Pancreas (tissue), 10 donors: ENCODE measurements around the gene GPI. TPM values are rescaled to one million over a fixed set of nuclear protein-coding genes. Genes with fewer than 3 reads are reported as not detected.

ENCODE experiments used
- ATAC-seq, 4 donors: fragments of 200-7000 bp; cut with Tn5 transposase; one replicate each; pipeline versions ENCODE4 v1.8.0 to v1.9.1; 2020; ENCODE audit warnings: mild to moderate bottlenecking in 4 of 4, moderate library complexity in 4 of 4
- DNase-seq, 6 donors: peaks; one replicate each; pipeline ENCODE4 v3.0.0-alpha.2; 2020
- FAIRE-seq: peaks from 2 replicates; lab custom pipeline; 2012; peaks lifted over from hg19 to GRCh38; lab: Jason Lieb, UNC
- H3K27ac ChIP-seq, 4 donors: fragments of 200-600 bp; sonication (generic); 1 replicate in 3 of 4; 2 replicates in 1 of 4; pipeline versions ENCODE4 v1.5.0 to v1.8.0; 2020
- H3K27me3 ChIP-seq, 4 donors: fragments of 200-600 bp; one replicate each; pipeline ENCODE4 v1.8.0; 2021
- H3K36me3 ChIP-seq, 3 donors: fragments of 200-600 bp; sonication (generic) in 1 of 3; one replicate each; pipeline versions ENCODE4 v1.5.0 to v1.8.0; 2020 to 2021
- H3K4me1 ChIP-seq, 3 donors: fragments of 200-600 bp; one replicate each; pipeline ENCODE4 v1.8.0; 2021
- H3K4me3 ChIP-seq, 4 donors: fragments of 200-600 bp; sonication (generic) in 2 of 4; one replicate each; pipeline versions ENCODE4 v1.5.0 to v1.8.0; 2020 to 2021
- H3K9me3 ChIP-seq, 4 donors: fragments of 200-600 bp; one replicate each; pipeline ENCODE4 v1.8.0; 2021
- CTCF ChIP-seq, 4 donors: fragments of 200-600 bp; sonication (generic) in 3 of 4; IDR thresholded peaks; one replicate each; pipeline versions ENCODE4 v1.5.0 to v1.8.0; 2021; ENCODE audit warnings: antibody characterized with exemption in 4 of 4
- WGBS, 2 donors: extraction: QIAGEN DNeasy Blood & Tissue Kit; methylation state at CpG; one replicate each; pipeline ENCODE4 v1.1.7; 2013; 5-methylcytosine and 5-hydroxymethylcytosine counted together
- intact Hi-C, 3 donors: fragments of 100-400 bp; cut with DNase I; formaldehyde crosslinking; loops; one replicate each; pipeline versions ENCODE4 v1.11.1 to v1.14.2; 2022
- polyA plus RNA-seq, 2 donors: library from polyadenylated mRNA; stranded (reverse); fragments of 200-250 nt; gene quantifications; one replicate each; pipeline ENCODE4 v1.2.3, GENCODE V29; 2013
- total RNA-seq, 6 donors: library from RNA; stranded (reverse); fragmentation: NEBNext Ultra II Directional in 4 of 6; extraction: Animal tissue kit (Norgen Biotek cat#: 25700) in 4 of 6; gene quantifications; one replicate each; pipeline versions ENCODE4 v1.2.1 to v1.2.4, GENCODE V29; 2021 to 2023
- donor health status: healthy with polysubstance abuse.
- donor health status: DM: no; HTN: no; CAD: no; lungs with moderate emphysema.
- donor health status: DM: no; HTN: no; CAD: no.
- donor health status: control.
- donor health status: control.
- donor health status: Bipolar disorder and iron deficiency.
- donor health status: DM: yes; HTN: yes; CAD: no.
- donor health status: DM: no; HTN: no; CAD: no.
- donor health status: DM: no; HTN: no; CAD: no.
- donor health status: DM: yes; HTN: yes; CAD: no.

GPI gene
- total and polyA plus RNA-seq, 8 donors: 50.5 to 119 (median 67.3) TPM

GRCh38 chr19:34359140-34359953, 5.6 kb upstream of the GPI start:
- no peaks in the 10 kb centered on the region for H3K36me3 ChIP-seq
- H3K4me1 ChIP-seq: peaks cover 0 to 11% (median 0%) of the 10 kb centered on the region in 3 donors
- DNase-seq (peak; percentile 96 to 99 (median 98)), ATAC-seq (peak; percentile 92 to 97 (median 95)), FAIRE-seq (no peak)
- WGBS, 2 donors: 2% methylated on average over 60 to 61 of the region's 61 CpGs
- intact Hi-C loops: no loop called here
- H3K27ac ChIP-seq: peak overlapping the region; percentile 58 to 80 (median 76)
- H3K9me3 ChIP-seq: no peaks in the 10 kb centered on the region
- H3K27me3 ChIP-seq: no peaks in the 10 kb centered on the region
- H3K4me3 ChIP-seq: peak overlapping the region; percentile 27 to 50 (median 36)
- TF ChIP-seq CTCF (IDR thresholded peaks at IDR 0.05): peak; percentile 9 to 28 (median 11)

GRCh38 chr19:34359954-34360315, 5.1 kb upstream of the GPI start:
- Histone ChIP-seq H3K4me1 (peaks cover 0 to 11% (median 0%) of the 10 kb centered on the region in 3 donors), H3K27ac (peak overlapping the region; percentile 58 to 80 (median 76)), H3K4me3 (peak overlapping the region; percentile 27 to 50 (median 36)), H3K27me3 (no peaks in the 10 kb centered on the region), H3K36me3 (no peaks in the 10 kb centered on the region), H3K9me3 (no peaks in the 10 kb centered on the region)
- 67 to 74% methylated on average over 7 of the region's 7 CpGs for WGBS, 2 donors
- no peak for FAIRE-seq
- ATAC-seq: peak in 1 of 4 donors; percentile 1
- DNase-seq: peak in 2 of 6 donors; percentile 26 to 35
- intact Hi-C loops: no loop called here
- no peak for TF ChIP-seq CTCF (IDR thresholded peaks at IDR 0.05)

DNA sequence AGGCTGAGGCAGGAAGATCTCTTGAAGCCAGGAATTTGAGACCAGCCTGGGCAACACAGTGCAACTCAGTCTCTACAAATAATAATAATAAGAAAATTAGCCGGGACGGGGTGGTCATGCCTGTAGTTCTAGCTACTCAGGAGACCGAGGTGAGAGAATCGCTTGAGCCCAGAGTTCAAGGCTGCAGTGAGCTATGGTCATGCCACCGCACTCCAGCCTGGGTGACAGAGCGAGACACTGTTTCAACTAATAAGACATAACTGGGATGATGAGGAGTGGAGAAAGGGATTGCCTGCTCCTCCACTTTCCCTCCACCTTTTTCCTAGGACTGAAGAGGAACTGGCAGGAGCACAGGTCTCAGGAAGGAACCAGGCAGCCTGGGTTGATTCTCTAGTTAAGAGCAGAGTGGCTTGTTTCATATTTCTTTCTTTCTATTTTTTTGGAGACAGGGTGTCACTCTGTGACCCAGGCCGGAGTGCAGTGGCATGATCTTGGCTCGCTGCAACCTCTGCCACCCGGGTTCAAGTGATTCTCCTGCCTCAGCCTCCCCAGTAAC, 4.6 kb upstream of the GPI start:
- 95 to 96% methylated on average over 9 of the region's 9 CpGs for WGBS, 2 donors
- Histone ChIP-seq H3K4me1 (peaks cover 0 to 11% (median 0%) of the 10 kb centered on the region in 3 donors), H3K27me3 (no peaks in the 10 kb centered on the region), H3K36me3 (no peaks in the 10 kb centered on the region), H3K27ac (peak overlapping the region in 1 of 4 donors; percentile 80), H3K9me3 (no peaks in the 10 kb centered on the region), H3K4me3 (no peak overlapping the region)
- intact Hi-C loops: no loop called here
- FAIRE-seq: no peak
- DNase-seq: peak in 1 of 6 donors; percentile 17
- no peak for TF ChIP-seq CTCF (IDR thresholded peaks at IDR 0.05)
- ATAC-seq: no peak

GRCh38 chr19:34362679-34363069, 2.3 kb upstream of the GPI start:
- intact Hi-C loops: no loop called here
- FAIRE-seq: no peak
- no peak for TF ChIP-seq CTCF (IDR thresholded peaks at IDR 0.05)
- Histone ChIP-seq H3K36me3 (no peaks in the 10 kb centered on the region), H3K9me3 (no peaks in the 10 kb centered on the region), H3K4me3 (no peak overlapping the region), H3K27me3 (no peaks in the 10 kb centered on the region), H3K4me1 (peaks cover 0 to 20% (median 0%) of the 10 kb centered on the region in 3 donors), H3K27ac (no peak overlapping the region)
- ATAC-seq: no peak
- no peak for DNase-seq
- WGBS, 2 donors: 54 to 78% methylated on average over 3 of the region's 3 CpGs
